ENCODE measurements around the gene CPT2.

GRCh38 chr1:53186533-53186932 lies 10.1 kb upstream of the CPT2 start:
- TF ChIP-seq, protein P1, sequence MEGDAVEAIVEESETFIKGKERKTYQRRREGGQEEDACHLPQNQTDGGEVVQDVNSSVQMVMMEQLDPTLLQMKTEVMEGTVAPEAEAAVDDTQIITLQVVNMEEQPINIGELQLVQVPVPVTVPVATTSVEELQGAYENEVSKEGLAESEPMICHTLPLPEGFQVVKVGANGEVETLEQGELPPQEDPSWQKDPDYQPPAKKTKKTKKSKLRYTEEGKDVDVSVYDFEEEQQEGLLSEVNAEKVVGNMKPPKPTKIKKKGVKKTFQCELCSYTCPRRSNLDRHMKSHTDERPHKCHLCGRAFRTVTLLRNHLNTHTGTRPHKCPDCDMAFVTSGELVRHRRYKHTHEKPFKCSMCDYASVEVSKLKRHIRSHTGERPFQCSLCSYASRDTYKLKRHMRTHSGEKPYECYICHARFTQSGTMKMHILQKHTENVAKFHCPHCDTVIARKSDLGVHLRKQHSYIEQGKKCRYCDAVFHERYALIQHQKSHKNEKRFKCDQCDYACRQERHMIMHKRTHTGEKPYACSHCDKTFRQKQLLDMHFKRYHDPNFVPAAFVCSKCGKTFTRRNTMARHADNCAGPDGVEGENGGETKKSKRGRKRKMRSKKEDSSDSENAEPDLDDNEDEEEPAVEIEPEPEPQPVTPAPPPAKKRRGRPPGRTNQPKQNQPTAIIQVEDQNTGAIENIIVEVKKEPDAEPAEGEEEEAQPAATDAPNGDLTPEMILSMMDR (IDR thresholded peaks at IDR 0.05), result no peak
- TF ChIP-seq POLR2A (IDR thresholded peaks at IDR 0.05), result no peak

All from esophagus squamous epithelium (tissue), 4 donors.